ENCODE results near the gene PITX2.

- TF ChIP-seq, protein P1, sequence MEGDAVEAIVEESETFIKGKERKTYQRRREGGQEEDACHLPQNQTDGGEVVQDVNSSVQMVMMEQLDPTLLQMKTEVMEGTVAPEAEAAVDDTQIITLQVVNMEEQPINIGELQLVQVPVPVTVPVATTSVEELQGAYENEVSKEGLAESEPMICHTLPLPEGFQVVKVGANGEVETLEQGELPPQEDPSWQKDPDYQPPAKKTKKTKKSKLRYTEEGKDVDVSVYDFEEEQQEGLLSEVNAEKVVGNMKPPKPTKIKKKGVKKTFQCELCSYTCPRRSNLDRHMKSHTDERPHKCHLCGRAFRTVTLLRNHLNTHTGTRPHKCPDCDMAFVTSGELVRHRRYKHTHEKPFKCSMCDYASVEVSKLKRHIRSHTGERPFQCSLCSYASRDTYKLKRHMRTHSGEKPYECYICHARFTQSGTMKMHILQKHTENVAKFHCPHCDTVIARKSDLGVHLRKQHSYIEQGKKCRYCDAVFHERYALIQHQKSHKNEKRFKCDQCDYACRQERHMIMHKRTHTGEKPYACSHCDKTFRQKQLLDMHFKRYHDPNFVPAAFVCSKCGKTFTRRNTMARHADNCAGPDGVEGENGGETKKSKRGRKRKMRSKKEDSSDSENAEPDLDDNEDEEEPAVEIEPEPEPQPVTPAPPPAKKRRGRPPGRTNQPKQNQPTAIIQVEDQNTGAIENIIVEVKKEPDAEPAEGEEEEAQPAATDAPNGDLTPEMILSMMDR (IDR thresholded peaks at IDR 0.05): no peak
- TF ChIP-seq POLR2A (IDR thresholded peaks at IDR 0.05): no peak
Measured at GRCh38 chr4:110617075-110617640, 5.7 kb downstream of the PITX2 start.

Data from upper lobe of left lung (tissue), 4 donors.